Measurements from ENCODE around the gene CTXN1.

CTXN1 gene

GRCh38 chr19:7925171-7925851 is 624 bp downstream of the CTXN1 start (continued):
- TF ChIP-seq ZNF354C (tag by site-specific recombination; IDR thresholded peaks at IDR 0.05; ENCODE audit: borderline replicate concordance, low read depth), result no peak
- no peak for TF ChIP-seq IKZF3 (tag by site-specific recombination; IDR thresholded peaks at IDR 0.05)
- TF ChIP-seq ZNF830 (tag by site-specific recombination; IDR thresholded peaks at IDR 0.05; ENCODE audit: low read depth), result no peak
- no peak for TF ChIP-seq ZNF433 (tag by site-specific recombination; IDR thresholded peaks at IDR 0.05; ENCODE audit: low read depth)
- TF ChIP-seq ZNF16 (tag by site-specific recombination; IDR thresholded peaks at IDR 0.05; ENCODE audit: low read depth), result no peak
- TF ChIP-seq SCRT1 (tag by site-specific recombination; IDR thresholded peaks at IDR 0.05; ENCODE audit: borderline replicate concordance), result no peak
- TF ChIP-seq ZBTB26 (tag by site-specific recombination; optimal IDR thresholded peaks at IDR 0.05), result peak; percentile 90
- TF ChIP-seq ZNF280C (tag by site-specific recombination; IDR thresholded peaks at IDR 0.05), result no peak
- TF ChIP-seq SP3 (tag by site-specific recombination; IDR thresholded peaks at IDR 0.05), result peak; percentile 37; the same call in 1 of the 2 replicates
- no peak for TF ChIP-seq ZNF404 (tag by site-specific recombination; IDR thresholded peaks at IDR 0.05)
- TF ChIP-seq INSM2 (tag by site-specific recombination; IDR thresholded peaks at IDR 0.05), result no peak
- TF ChIP-seq ZNF792 (tag by site-specific recombination; IDR thresholded peaks at IDR 0.05), result no peak
- TF ChIP-seq ZNF398 (tag by site-specific recombination; IDR thresholded peaks at IDR 0.05), result peak; percentile 57; the same call in 1 of the 2 replicates
- no peak for TF ChIP-seq RBAK (tag by site-specific recombination; IDR thresholded peaks at IDR 0.05)
- TF ChIP-seq ZNF624 (tag by site-specific recombination; IDR thresholded peaks at IDR 0.05), result no peak
- TF ChIP-seq ZNF580 (tag by site-specific recombination; IDR thresholded peaks at IDR 0.05), result no peak
- no peak for TF ChIP-seq ZNF776 (tag by site-specific recombination; IDR thresholded peaks at IDR 0.05; ENCODE audit: borderline replicate concordance)
- TF ChIP-seq ZSCAN30 (tag by site-specific recombination; IDR thresholded peaks at IDR 0.05), result 0 out of 2 replicates have a peak, but pooled peaks have one; percentile 11
- TF ChIP-seq ZNF155 (tag by site-specific recombination; IDR thresholded peaks at IDR 0.05), result no peak
- no peak for TF ChIP-seq ZNF37A (tag by site-specific recombination; IDR thresholded peaks at IDR 0.05)
- no peak for TF ChIP-seq AEBP2 (tag by site-specific recombination; IDR thresholded peaks at IDR 0.05; ENCODE audit: borderline replicate concordance)
- TF ChIP-seq ZNF660 (tag by site-specific recombination; IDR thresholded peaks at IDR 0.05), result peak; percentile 72
- TF ChIP-seq ZNF639 (tag by site-specific recombination; IDR thresholded peaks at IDR 0.05), result no peak
- no peak for TF ChIP-seq GFI1B (tag by site-specific recombination; IDR thresholded peaks at IDR 0.05)
- TF ChIP-seq ZNF423 (tag by site-specific recombination; IDR thresholded peaks at IDR 0.05), result no peak
- TF ChIP-seq ZNF394 (tag by site-specific recombination; IDR thresholded peaks at IDR 0.05; ENCODE audit: borderline replicate concordance), result no peak
- peak; percentile 22; the same call in 1 of the 2 replicates for TF ChIP-seq KLF9 (tag by site-specific recombination; IDR thresholded peaks at IDR 0.05; ENCODE audit: low read depth)
